Mesenchymal stem cell (in vitro differentiated cells and primary cell): ENCODE measurements around the gene ISOC1.

ENCODE experiments used
- DNase-seq: peaks from one replicate; pipeline ENCODE4 v3.0.0-alpha.2; 2013
- H2AFZ ChIP-seq: one replicate; pipeline ENCODE4 v1.6.1; 2013; ENCODE audit warnings: low read depth, mild to moderate bottlenecking, control low read depth, inconsistent platforms, low read length, moderate library complexity
- H2AK5ac ChIP-seq: 2 replicates; pipeline ENCODE4 v1.6.1; 2013; ENCODE audit warnings: low read length, moderate library complexity, mild to moderate bottlenecking, inconsistent platforms; ENCODE audit not compliant: severe bottlenecking
- H2BK120ac ChIP-seq: one replicate; pipeline ENCODE4 v1.6.1; 2013; ENCODE audit warnings: low read depth, mild to moderate bottlenecking, inconsistent platforms, low read length, moderate library complexity
- H2BK12ac ChIP-seq, 2 experiments: one replicate each; pipeline ENCODE4 v1.6.1; 2013; ENCODE audit warnings: inconsistent platforms in 2 of 2, low read length in 2 of 2, mild to moderate bottlenecking in 2 of 2, moderate library complexity in 2 of 2, control low read depth in 1 of 2
- H2BK15ac ChIP-seq: one replicate; pipeline ENCODE4 v1.6.1; 2013; ENCODE audit warnings: mild to moderate bottlenecking, low read depth, inconsistent platforms; ENCODE audit not compliant: poor library complexity, severe bottlenecking
- H2BK5ac ChIP-seq: 2 replicates; pipeline ENCODE4 v1.6.1; 2013; ENCODE audit warnings: low read depth, mild to moderate bottlenecking, low read length, control low read depth, inconsistent platforms; ENCODE audit not compliant: poor library complexity, severe bottlenecking
- H3K14ac ChIP-seq, 2 experiments: one replicate each; pipeline ENCODE4 v1.6.1; 2013; ENCODE audit warnings: inconsistent platforms in 2 of 2, low read length in 2 of 2, control low read depth in 1 of 2, mild to moderate bottlenecking in 1 of 2, moderate library complexity in 1 of 2
- H3K18ac ChIP-seq, 2 experiments: one replicate each; pipeline ENCODE4 v1.6.1; 2013; ENCODE audit warnings: inconsistent platforms in 2 of 2, low read length in 2 of 2, control low read depth in 1 of 2, low read depth in 1 of 2, mild to moderate bottlenecking in 1 of 2
- H3K23ac ChIP-seq, 2 experiments: one replicate each; pipeline ENCODE4 v1.6.1; 2013; ENCODE audit warnings: inconsistent platforms in 2 of 2, low read length in 2 of 2, mild to moderate bottlenecking in 2 of 2, moderate library complexity in 2 of 2, control low read depth in 1 of 2
- H3K27ac ChIP-seq: 2 replicates; pipeline ENCODE4 v1.5.1; 2013; ENCODE audit warnings: mild to moderate bottlenecking, moderate library complexity, low read length, control low read depth, inconsistent platforms; ENCODE audit not compliant: poor library complexity, severe bottlenecking
- H3K27me3 ChIP-seq, 2 experiments: 2 replicates each; pipeline versions ENCODE4 v1.6.1 to v1.7.0; 2013; ENCODE audit warnings: low read length in 2 of 2, mild to moderate bottlenecking in 2 of 2, moderate library complexity in 2 of 2, control low read depth in 1 of 2, inconsistent platforms in 1 of 2; ENCODE audit not compliant: control insufficient read depth in 1 of 2, insufficient read depth in 1 of 2
- H3K36me3 ChIP-seq, 2 experiments: 2 replicates each; pipeline versions ENCODE4 v1.6.1 to v1.7.0; 2013; ENCODE audit warnings: low read length in 2 of 2, control low read depth in 1 of 2, inconsistent platforms in 1 of 2, low read depth in 1 of 2, mild to moderate bottlenecking in 1 of 2; ENCODE audit not compliant: insufficient read depth in 2 of 2, control insufficient read depth in 1 of 2
- H3K4ac ChIP-seq, 2 experiments: one replicate each; pipeline ENCODE4 v1.6.1; 2013; ENCODE audit warnings: inconsistent platforms in 2 of 2, low read length in 2 of 2, mild to moderate bottlenecking in 2 of 2, moderate library complexity in 2 of 2, control low read depth in 1 of 2, low read depth in 1 of 2
- H3K4me1 ChIP-seq: 2 replicates; pipeline ENCODE4 v1.6.1; 2013; ENCODE audit warnings: low read depth, low read length, control low read depth; ENCODE audit not compliant: control insufficient read depth, insufficient read depth
- H3K4me2 ChIP-seq: 2 replicates; pipeline ENCODE4 v1.6.1; 2013; ENCODE audit warnings: low read length, mild to moderate bottlenecking, inconsistent platforms; ENCODE audit not compliant: poor library complexity, severe bottlenecking
- H3K4me3 ChIP-seq, 2 experiments: 2 replicates each; pipeline versions ENCODE4 v1.5.1 to v1.7.0; 2013; ENCODE audit warnings: low read length in 2 of 2, mild to moderate bottlenecking in 2 of 2, control low read depth in 1 of 2, low read depth in 1 of 2; ENCODE audit not compliant: insufficient read depth in 1 of 2
- H3K79me1 ChIP-seq: replicated peaks from 2 replicates; pipeline ENCODE4 v1.6.1; 2013; ENCODE audit warnings: mild to moderate bottlenecking, control low read depth, low read length, inconsistent platforms; ENCODE audit not compliant: poor library complexity, severe bottlenecking
- H3K9ac ChIP-seq: 2 replicates; pipeline ENCODE4 v1.7.0; 2013; ENCODE audit warnings: mild to moderate bottlenecking, low read length, moderate library complexity
- H3K9me3 ChIP-seq: 2 replicates; pipeline ENCODE4 v1.7.0; 2013; ENCODE audit warnings: mild to moderate bottlenecking, low read length; ENCODE audit not compliant: control insufficient read depth
- H4K8ac ChIP-seq: one replicate; pipeline ENCODE4 v1.6.1; 2013; ENCODE audit warnings: inconsistent platforms, mild to moderate bottlenecking, low read length, moderate library complexity
- H4K91ac ChIP-seq: one replicate; pipeline ENCODE4 v1.6.1; 2013; ENCODE audit warnings: mild to moderate bottlenecking, low read length, inconsistent platforms
- WGBS: methylation state at CpG from one replicate; pipeline ENCODE4 v1.1.7; 2013; ENCODE audit warnings: mixed read lengths; 5-methylcytosine and 5-hydroxymethylcytosine counted together

The ISOC1 gene

GRCh38 chr5:129094924-129095899, 663 bp downstream of the ISOC1 start:
- peak overlapping the region; percentile 89 for H3K9ac ChIP-seq
- H3K79me1 ChIP-seq, result peaks cover 16% of the 10 kb centered on the region
- no peaks in the 10 kb centered on the region for H3K27me3 ChIP-seq
- H2BK15ac ChIP-seq, result peak overlapping the region; percentile 39
- H3K27ac ChIP-seq, result peak overlapping the region; percentile 46
- H3K9me3 ChIP-seq, result no peaks in the 10 kb centered on the region
- no peaks in the 10 kb centered on the region for H3K36me3 ChIP-seq
- H3K4ac ChIP-seq, result peak overlapping the region; percentile 39 to 99
- H2BK12ac ChIP-seq, result peak overlapping the region in 1 of 2 experiments; percentile 17
- peak overlapping the region; percentile 48 for H4K91ac ChIP-seq
- no peak overlapping the region for H2BK5ac ChIP-seq
- H4K8ac ChIP-seq, result peak overlapping the region; percentile 33
- H3K4me3 ChIP-seq, result peak overlapping the region; percentile 88 to 94
- peak overlapping the region in 1 of 2 experiments; percentile 99 for H3K14ac ChIP-seq
- H2AK5ac ChIP-seq, result no peak overlapping the region
- peak overlapping the region; percentile 60 for H3K4me2 ChIP-seq
- peak overlapping the region in 1 of 2 experiments; percentile 75 for H3K23ac ChIP-seq
- 4% methylated on average over 51 of the region's 61 CpGs for WGBS
- no peaks in the 10 kb centered on the region for H3K4me1 ChIP-seq
- peak overlapping the region; percentile 95 for H2AFZ ChIP-seq
- peak; percentile 87 for DNase-seq
- peak overlapping the region; percentile 79 to 93 for H3K18ac ChIP-seq
- no peak overlapping the region for H2BK120ac ChIP-seq

GRCh38 chr5:129096382-129096991, 1.9 kb downstream of the ISOC1 start:
- Histone ChIP-seq H3K14ac (no peak overlapping the region), H2AK5ac (no peak overlapping the region), H3K18ac (no peak overlapping the region), H3K4me1 (no peaks in the 10 kb centered on the region), H3K9me3 (no peaks in the 10 kb centered on the region), H3K9ac (no peak overlapping the region), H3K4ac (no peak overlapping the region), H3K4me2 (no peak overlapping the region), H3K36me3 (no peaks in the 10 kb centered on the region), H2BK15ac (no peak overlapping the region), H2BK120ac (no peak overlapping the region), H3K79me1 (peaks cover 16% of the 10 kb centered on the region), H4K91ac (no peak overlapping the region), H3K4me3 (no peak overlapping the region), H3K27ac (no peak overlapping the region), H2AFZ (no peak overlapping the region), H3K23ac (no peak overlapping the region), H3K27me3 (no peaks in the 10 kb centered on the region), H2BK5ac (no peak overlapping the region), H4K8ac (no peak overlapping the region), H2BK12ac (no peak overlapping the region)
- DNase-seq, result peak; percentile 14
- 69% methylated on average over 5 of the region's 8 CpGs for WGBS

GRCh38 chr5:129097498-129098296, 3.1 kb downstream of the ISOC1 start:
- Histone ChIP-seq H4K8ac (no peak overlapping the region), H2BK5ac (no peak overlapping the region), H3K4me1 (no peaks in the 10 kb centered on the region), H2AFZ (no peak overlapping the region), H2AK5ac (no peak overlapping the region), H3K23ac (no peak overlapping the region), H3K4me3 (no peak overlapping the region), H2BK12ac (no peak overlapping the region), H3K9me3 (no peaks in the 10 kb centered on the region), H3K79me1 (peaks cover 19% of the 10 kb centered on the region), H3K18ac (no peak overlapping the region), H2BK15ac (no peak overlapping the region), H3K36me3 (no peaks in the 10 kb centered on the region), H2BK120ac (no peak overlapping the region), H3K14ac (no peak overlapping the region), H3K4ac (no peak overlapping the region), H3K9ac (no peak overlapping the region), H4K91ac (no peak overlapping the region), H3K27ac (no peak overlapping the region), H3K27me3 (no peaks in the 10 kb centered on the region), H3K4me2 (no peak overlapping the region)
- DNase-seq, result no peak
- 95% methylated on average over 11 of the region's 11 CpGs for WGBS
